Smooth muscle cell (in vitro differentiated cells): ENCODE measurements around the gene GALNTL6. TPM values are rescaled to one million over a fixed set of nuclear protein-coding genes. Genes with fewer than 3 reads are reported as not detected.
"Not testable (repeated sequence)": the region's sequence is repeated elsewhere in the genome, so short reads cannot be mapped to it uniquely, and the experiment has no call there.

ENCODE experiments used
- DNase-seq: peaks from one replicate; lab custom pipeline; 2025; ENCODE audit not compliant: unreplicated experiment; lab: John Stamatoyannopoulos, UW
- H2AFZ ChIP-seq: fragments of 200-600 bp; sonication (generic); 2 replicates; pipeline ENCODE4 v1.6.0; 2016; ENCODE audit warnings: antibody characterized with exemption, low read depth, mild to moderate bottlenecking
- H3F3A ChIP-seq: fragments of 200-600 bp; sonication (generic); 2 replicates; pipeline ENCODE4 v1.6.0; 2017; ENCODE audit warnings: antibody characterized with exemption, low read depth
- H3K27ac ChIP-seq: fragments of 200-600 bp; sonication (generic); 2 replicates; pipeline ENCODE4 v1.5.1; 2016; ENCODE audit warnings: low read depth, mild to moderate bottlenecking
- H3K27me3 ChIP-seq: fragments of 200-600 bp; sonication (generic); 2 replicates; pipeline ENCODE4 v1.6.1; 2016; ENCODE audit warnings: low read depth, mild to moderate bottlenecking
- H3K36me3 ChIP-seq: fragments of 200-600 bp; sonication (generic); 2 replicates; pipeline ENCODE4 v1.5.1; 2016; ENCODE audit warnings: low read depth
- H3K4me1 ChIP-seq: fragments of 200-600 bp; sonication (generic); 2 replicates; pipeline ENCODE4 v1.5.1; 2016; ENCODE audit warnings: low read depth
- H3K4me2 ChIP-seq: fragments of 200-600 bp; sonication (generic); 2 replicates; pipeline ENCODE4 v1.6.0; 2016; ENCODE audit warnings: mild to moderate bottlenecking
- H3K4me3 ChIP-seq: fragments of 200-600 bp; sonication (generic); 2 replicates; pipeline ENCODE4 v1.5.1; 2016; ENCODE audit warnings: mild to moderate bottlenecking
- H3K79me2 ChIP-seq: fragments of 200-600 bp; sonication (generic); 2 replicates; pipeline ENCODE4 v1.6.0; 2016; ENCODE audit warnings: low read depth, mild to moderate bottlenecking
- H3K9ac ChIP-seq: fragments of 200-600 bp; sonication (generic); 2 replicates; pipeline ENCODE4 v1.6.0; 2016; ENCODE audit warnings: low read depth
- H3K9me3 ChIP-seq: fragments of 200-600 bp; sonication (generic); replicated peaks from 2 replicates; pipeline ENCODE4 v1.5.1; 2016; ENCODE audit warnings: low read depth
- H4K20me1 ChIP-seq: fragments of 200-600 bp; sonication (generic); 2 replicates; pipeline ENCODE4 v1.6.0; 2016; ENCODE audit warnings: low read depth
- WGBS: methylation state at CpG from one replicate; pipeline ENCODE4 v1.1.7; 2016; ENCODE audit warnings: low lambda C conversion rate; 5-methylcytosine and 5-hydroxymethylcytosine counted together
- polyA plus RNA-seq: library from polyadenylated mRNA; unstranded; fragments of >200 nt; fragmentation: Nextera tagmentation; extraction: Ambion mirVana; gene quantifications from 2 replicates; pipeline ENCODE4 v1.2.1, GENCODE V29; 2016
- total RNA-seq: library from RNA; depleted of rRNA; stranded (reverse); fragments of >200 nt; gene quantifications from 2 replicates; pipeline ENCODE4 v1.2.3, GENCODE V29; 2014
- TF ChIP-seq, protein P1 (sequence below): fragments of 200-600 bp; sonication (generic); IDR thresholded peaks from 2 replicates; pipeline ENCODE4 v1.5.1; 2017; ENCODE audit warnings: borderline replicate concordance, mild to moderate bottlenecking, antibody characterized with exemption; ENCODE audit not compliant: insufficient read depth, poor library complexity, severe bottlenecking

Gene GALNTL6
- total and polyA plus RNA-seq, 2 experiments from 2014 or later: 0.18 to 1.3 TPM

GRCh38 chr4:173014836-173015235, 1201.6 kb downstream of the GALNTL6 start:
- H3K4me3 ChIP-seq: no peak overlapping the region
- H2AFZ ChIP-seq: no peak overlapping the region
- peak overlapping the region; percentile 71 for H3K4me2 ChIP-seq
- DNase-seq: no peak
- H3K79me2 ChIP-seq: no peaks in the 10 kb centered on the region
- H3K9me3 ChIP-seq: no peaks in the 10 kb centered on the region
- peaks cover under 1% of the 10 kb centered on the region for H3K27me3 ChIP-seq
- H3K9ac ChIP-seq: no peak overlapping the region
- TF ChIP-seq, protein P1, sequence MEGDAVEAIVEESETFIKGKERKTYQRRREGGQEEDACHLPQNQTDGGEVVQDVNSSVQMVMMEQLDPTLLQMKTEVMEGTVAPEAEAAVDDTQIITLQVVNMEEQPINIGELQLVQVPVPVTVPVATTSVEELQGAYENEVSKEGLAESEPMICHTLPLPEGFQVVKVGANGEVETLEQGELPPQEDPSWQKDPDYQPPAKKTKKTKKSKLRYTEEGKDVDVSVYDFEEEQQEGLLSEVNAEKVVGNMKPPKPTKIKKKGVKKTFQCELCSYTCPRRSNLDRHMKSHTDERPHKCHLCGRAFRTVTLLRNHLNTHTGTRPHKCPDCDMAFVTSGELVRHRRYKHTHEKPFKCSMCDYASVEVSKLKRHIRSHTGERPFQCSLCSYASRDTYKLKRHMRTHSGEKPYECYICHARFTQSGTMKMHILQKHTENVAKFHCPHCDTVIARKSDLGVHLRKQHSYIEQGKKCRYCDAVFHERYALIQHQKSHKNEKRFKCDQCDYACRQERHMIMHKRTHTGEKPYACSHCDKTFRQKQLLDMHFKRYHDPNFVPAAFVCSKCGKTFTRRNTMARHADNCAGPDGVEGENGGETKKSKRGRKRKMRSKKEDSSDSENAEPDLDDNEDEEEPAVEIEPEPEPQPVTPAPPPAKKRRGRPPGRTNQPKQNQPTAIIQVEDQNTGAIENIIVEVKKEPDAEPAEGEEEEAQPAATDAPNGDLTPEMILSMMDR: no peak
- peaks cover 7% of the 10 kb centered on the region for H3F3A ChIP-seq
- H3K4me1 ChIP-seq: peaks cover 10% of the 10 kb centered on the region
- H3K36me3 ChIP-seq: no peaks in the 10 kb centered on the region
- H4K20me1 ChIP-seq: no peaks in the 10 kb centered on the region
- 96% methylated on average over 4 of the region's 4 CpGs for WGBS
- no peak overlapping the region for H3K27ac ChIP-seq

GRCh38 chr4:173017802-173018201, 1204.6 kb downstream of the GALNTL6 start:
- Histone ChIP-seq H3K4me1 (peaks cover 10% of the 10 kb centered on the region), H3K9me3 (no peaks in the 10 kb centered on the region), H3K79me2 (no peaks in the 10 kb centered on the region), H3K9ac (no peak overlapping the region), H3K27ac (no peak overlapping the region), H2AFZ (no peak overlapping the region), H3K27me3 (peaks cover 4% of the 10 kb centered on the region), H3F3A (peaks cover 7% of the 10 kb centered on the region), H3K36me3 (no peaks in the 10 kb centered on the region), H4K20me1 (no peaks in the 10 kb centered on the region), H3K4me3 (no peak overlapping the region), H3K4me2 (no peak overlapping the region)
- TF ChIP-seq, protein P1: no peak
- DNase-seq: no peak

- no peak for DNase-seq
- Histone ChIP-seq H3K4me3 (no peak overlapping the region), H3K79me2 (no peaks in the 10 kb centered on the region), H4K20me1 (no peaks in the 10 kb centered on the region), H3K27ac (no peak overlapping the region), H3K27me3 (peaks cover 4% of the 10 kb centered on the region), H3F3A (peaks cover 7% of the 10 kb centered on the region), H3K4me1 (peaks cover 10% of the 10 kb centered on the region), H3K9ac (no peak overlapping the region), H3K4me2 (no peak overlapping the region), H3K9me3 (no peaks in the 10 kb centered on the region), H2AFZ (no peak overlapping the region), H3K36me3 (no peaks in the 10 kb centered on the region)
- 91% methylated on average over 3 of the region's 3 CpGs for WGBS
- TF ChIP-seq, protein P1: no peak
These were observed 1205.2 kb downstream of the GALNTL6 start for GRCh38 chr4:173018446-173018845.

DNA sequence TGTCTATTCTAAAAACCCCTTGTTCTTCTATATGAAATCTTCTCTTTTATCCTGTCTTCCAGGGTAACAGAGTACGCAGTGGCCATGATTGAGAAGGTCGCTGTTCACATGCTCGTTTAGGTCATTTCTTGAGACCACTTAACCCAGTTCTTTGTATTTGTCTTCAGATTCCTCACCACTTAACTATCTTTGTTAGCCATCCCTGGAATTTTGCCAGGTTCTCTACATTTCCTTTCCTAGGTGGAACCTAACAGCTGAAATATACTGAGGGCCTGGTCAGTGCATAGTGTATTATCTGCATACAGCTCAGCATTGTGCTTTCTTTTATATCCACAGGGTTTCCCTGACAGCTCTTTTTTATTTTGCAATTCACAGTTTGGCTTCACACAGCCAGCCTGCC, 1206.5 kb downstream of the GALNTL6 start:
- no peaks in the 10 kb centered on the region for H4K20me1 ChIP-seq
- TF ChIP-seq, protein P1: no peak
- H3K27ac ChIP-seq: no peak overlapping the region
- no peak overlapping the region for H3K4me3 ChIP-seq
- no peak for DNase-seq
- H3K27me3 ChIP-seq: peaks cover 4% of the 10 kb centered on the region
- peaks cover under 1% of the 10 kb centered on the region for H3K4me1 ChIP-seq
- no peak overlapping the region for H3K4me2 ChIP-seq
- 86% methylated on average over 3 of the region's 3 CpGs for WGBS
- H3K36me3 ChIP-seq: no peaks in the 10 kb centered on the region
- H2AFZ ChIP-seq: no peak overlapping the region
- no peaks in the 10 kb centered on the region for H3K9me3 ChIP-seq
- H3F3A ChIP-seq: no peaks in the 10 kb centered on the region
- no peaks in the 10 kb centered on the region for H3K79me2 ChIP-seq
- no peak overlapping the region for H3K9ac ChIP-seq

- not testable (repeated sequence) for H2AFZ ChIP-seq, H3K27ac ChIP-seq, H3F3A ChIP-seq, H3K9me3 ChIP-seq, H3K4me3 ChIP-seq, H3K9ac ChIP-seq, H3K4me2 ChIP-seq, H3K27me3 ChIP-seq, H3K79me2 ChIP-seq, H3K36me3 ChIP-seq, H3K4me1 ChIP-seq, DNase-seq, H4K20me1 ChIP-seq
- WGBS: 93% methylated on average over 7 of the region's 7 CpGs
These were observed 1208.8 kb downstream of the GALNTL6 start for GRCh38 chr4:173021746-173022573.
